Endometrial microvascular endothelial cells (primary cell): ENCODE measurements around the gene OR2H1. TPM values are rescaled to one million over a fixed set of nuclear protein-coding genes. Genes with fewer than 3 reads are reported as not detected.

Experiments
- in situ Hi-C: cut with HindIII; loops from 2 replicates; pipeline ENCODE4 v1.10.0; 2017; ENCODE audit warnings: low sequenced_read_pairs, low pct_unique_long_range_greater_than_20kb; ENCODE audit errors: inconsistent ontology term
- total RNA-seq: library from RNA; depleted of rRNA; stranded (reverse); fragments of >200 nt; gene quantifications from one replicate; pipeline ENCODE4 v1.2.3, GENCODE V29; 2015; ENCODE audit errors: inconsistent ontology term

Gene OR2H1
- total RNA-seq, 1 donor from 2014 or later: not detected

- in situ Hi-C loops: no loop called here
These were observed 48.9 kb downstream of the OR2H1 start for GRCh38 chr6:29505808-29506207.

- in situ Hi-C loops: no loop called here
These were observed 49.6 kb downstream of the OR2H1 start for GRCh38 chr6:29506446-29507067.

GRCh38 chr6:29507319-29507718 is 50.4 kb downstream of the OR2H1 start:
- in situ Hi-C loops: no loop called here

- in situ Hi-C loops: no loop called here
These were observed 52.3 kb downstream of the OR2H1 start for GRCh38 chr6:29509239-29509638.

GRCh38 chr6:29509711-29510110 is 52.8 kb downstream of the OR2H1 start:
- in situ Hi-C loops: no loop called here

GRCh38 chr6:29510202-29510601 is 53.2 kb downstream of the OR2H1 start:
- in situ Hi-C loops: no loop called here

GRCh38 chr6:29510746-29511300 is 53.9 kb downstream of the OR2H1 start:
- in situ Hi-C loops: no loop called here

Other genes with a start within 250 kb of the OR2H1 start
- gene OR14J1, start 155.5 kb upstream of the OR2H1 start, total RNA-seq: not detected
- gene OR5V1, start 88.3 kb upstream of the OR2H1 start, total RNA-seq: not detected
- gene OR12D3, start 81.9 kb upstream of the OR2H1 start, total RNA-seq: not detected
- gene OR12D2, start 61.5 kb upstream of the OR2H1 start, total RNA-seq: not detected
- not detected for gene OR12D1, start 42.2 kb upstream of the OR2H1 start, total RNA-seq
- not detected for gene OR10C1, start 17.8 kb upstream of the OR2H1 start, total RNA-seq
- gene OR11A1, start 84 bp upstream of the OR2H1 start, total RNA-seq: not detected
- gene MAS1L, start 30.8 kb downstream of the OR2H1 start, total RNA-seq: not detected
- 0.56 TPM for gene UBD, start 102.6 kb downstream of the OR2H1 start, total RNA-seq
- gene OR2H2, start 128.0 kb downstream of the OR2H1 start, total RNA-seq: not detected
- gene GABBR1, start 176.0 kb downstream of the OR2H1 start, total RNA-seq: 6.7 TPM
- gene MOG, start 199.9 kb downstream of the OR2H1 start, total RNA-seq: not detected
- gene ZFP57, start 224.0 kb downstream of the OR2H1 start, total RNA-seq: 2.5 TPM